ENCODE results near the gene ITGAX. TPM values are rescaled to one million over a fixed set of nuclear protein-coding genes. Genes with fewer than 3 reads are reported as not detected.

The ITGAX gene
- total and polyA plus RNA-seq, 4 donors = 1.1 to 9.6 (median 1.9) TPM

- TF ChIP-seq TAF1 (conservative IDR thresholded peaks at IDR 0.05) (no peak), NR2F2 (IDR thresholded peaks at IDR 0.05) (no peak), JUND (IDR thresholded peaks at IDR 0.05) (no peak), RAD21 (IDR thresholded peaks at IDR 0.05) (no peak), REST (IDR thresholded peaks at IDR 0.05) (no peak), YY1 (IDR thresholded peaks at IDR 0.05) (no peak), FOXA2 (IDR thresholded peaks at IDR 0.05) (no peak), ZBTB33 (IDR thresholded peaks at IDR 0.05) (no peak), RXRA (IDR thresholded peaks at IDR 0.05) (no peak), HNF4G (IDR thresholded peaks at IDR 0.05) (no peak), HNF4A (conservative IDR thresholded peaks at IDR 0.05) (no peak), EGR1 (IDR thresholded peaks at IDR 0.05; ENCODE audit: low read depth in 2 of 2) (no peak), ATF3 (IDR thresholded peaks at IDR 0.05) (no peak)
- Histone ChIP-seq H3K4me1 (ENCODE audit: control insufficient read depth in 4 of 4, insufficient read depth in 4 of 4, low read length in 3 of 4) (peaks cover 0 to 7% (median 3%) of the 10 kb centered on the region in 4 donors), H3K4me3 (ENCODE audit: low read depth in 1 of 3, low read length in 3 of 3) (no peak overlapping the region), H3K9ac (ENCODE audit: low read depth in 1 of 2, low read length in 2 of 2) (no peak overlapping the region), H3K27ac (ENCODE audit: low read depth in 1 of 2, low read length in 2 of 2) (no peak overlapping the region), H3K9me3 (ENCODE audit: control insufficient read depth in 4 of 4, low read length in 3 of 4) (no peaks in the 10 kb centered on the region), H3K36me3 (ENCODE audit: control insufficient read depth in 4 of 4, insufficient read depth in 3 of 4, low read depth in 1 of 4, low read length in 3 of 4) (no peaks in the 10 kb centered on the region), H3K27me3 (ENCODE audit: control insufficient read depth in 4 of 4, insufficient read depth in 4 of 4, low read length in 3 of 4) (no peaks in the 10 kb centered on the region)
- DNase-seq (ENCODE audit: low spot score) = no peak
- WGBS = 78% methylated on average over 12 of the region's 12 CpGs
Observed at GRCh38 chr16:31423801-31424200, 68.8 kb downstream of the ITGAX start.

- peak in 1 of 2 donors; percentile 25 for TF ChIP-seq HNF4A (conservative IDR thresholded peaks at IDR 0.05)
- TF ChIP-seq FOXA2 (IDR thresholded peaks at IDR 0.05) = no peak
- TF ChIP-seq RXRA (IDR thresholded peaks at IDR 0.05) = no peak
- TF ChIP-seq MAX (IDR thresholded peaks at IDR 0.05) = peak; percentile 44
- Histone ChIP-seq H3K27me3 (ENCODE audit: control insufficient read depth in 4 of 4, insufficient read depth in 4 of 4, low read length in 3 of 4) (no peaks in the 10 kb centered on the region), H3K4me1 (ENCODE audit: control insufficient read depth in 4 of 4, insufficient read depth in 4 of 4, low read length in 3 of 4) (peaks cover 3 to 7% (median 5%) of the 10 kb centered on the region in 4 donors), H3K9ac (ENCODE audit: low read depth in 1 of 2, low read length in 2 of 2) (no peak overlapping the region), H3K4me3 (ENCODE audit: low read depth in 1 of 3, low read length in 3 of 3) (peak overlapping the region; percentile 27 to 58 (median 32)), H3K36me3 (ENCODE audit: control insufficient read depth in 4 of 4, insufficient read depth in 3 of 4, low read depth in 1 of 4, low read length in 3 of 4) (no peaks in the 10 kb centered on the region), H3K9me3 (ENCODE audit: control insufficient read depth in 4 of 4, low read length in 3 of 4) (no peaks in the 10 kb centered on the region), H3K27ac (ENCODE audit: low read depth in 1 of 2, low read length in 2 of 2) (peak overlapping the region; percentile 6 to 69)
- WGBS = 28% methylated on average over 74 of the region's 83 CpGs
- DNase-seq (ENCODE audit: low spot score) = peak; percentile 52
Observed at GRCh38 chr16:31427441-31428278, 72.7 kb downstream of the ITGAX start.

Data from liver (tissue), 9 donors.